RPMI7951 (cell line): ENCODE results near the gene MTERF4. TPM values are rescaled to one million over a fixed set of nuclear protein-coding genes. Genes with fewer than 3 reads are reported as not detected.
"Not testable (repeated sequence)": the region's sequence is repeated elsewhere in the genome, so short reads cannot be mapped to it uniquely, and the experiment has no call there.

ENCODE experiments used
- DNase-seq: peaks from one replicate; pipeline ENCODE4 v3.0.0-alpha.2; 2012; ENCODE audit warnings: low read depth
- total RNA-seq: library from RNA; depleted of rRNA; stranded (reverse); fragments of >200 nt; shearing (Covaris generic); gene quantifications from 2 replicates; pipeline ENCODE4 v1.2.3, GENCODE V29; 2014

The MTERF4 gene
- total RNA-seq, 1 experiment from 2014 or later: 23.9 TPM

- no peak for DNase-seq
Measured at GRCh38 chr2:241111440-241111805, 9.3 kb upstream of the MTERF4 start.

GRCh38 chr2:241110607-241111439 lies 8.7 kb upstream of the MTERF4 start:
- no peak for DNase-seq

- no peak for DNase-seq
Measured at GRCh38 chr2:241110089-241110606, 8.1 kb upstream of the MTERF4 start.

GRCh38 chr2:241109210-241110088 lies 7.4 kb upstream of the MTERF4 start:
- DNase-seq: no peak

GRCh38 chr2:241108271-241109209 lies 6.5 kb upstream of the MTERF4 start:
- DNase-seq: no peak

GRCh38 chr2:241107031-241107783 lies 5.1 kb upstream of the MTERF4 start:
- DNase-seq: no peak

- DNase-seq: no peak
Measured at GRCh38 chr2:241105641-241106040, 3.6 kb upstream of the MTERF4 start.

GRCh38 chr2:241104611-241105010 lies 2.5 kb upstream of the MTERF4 start:
- DNase-seq: not testable (repeated sequence)

- DNase-seq: no peak
Measured at GRCh38 chr2:241103176-241103595, 1.1 kb upstream of the MTERF4 start.

GRCh38 chr2:241099246-241099645 lies 2.8 kb downstream of the MTERF4 start:
- no peak for DNase-seq

GRCh38 chr2:241096979-241097378 lies 5.1 kb downstream of the MTERF4 start:
- DNase-seq: no peak

GRCh38 chr2:241095594-241096290 lies 6.3 kb downstream of the MTERF4 start:
- DNase-seq: no peak

- DNase-seq: no peak
Measured at GRCh38 chr2:241094924-241095420, 7.1 kb downstream of the MTERF4 start.

- no peak for DNase-seq
Measured at GRCh38 chr2:241094172-241094571, 7.9 kb downstream of the MTERF4 start.

GRCh38 chr2:241093133-241093781 lies 8.8 kb downstream of the MTERF4 start:
- DNase-seq: not testable (repeated sequence)

- no peak for DNase-seq
Measured at GRCh38 chr2:241092677-241093076, 9.4 kb downstream of the MTERF4 start.

GRCh38 chr2:241091734-241092445 lies 10.2 kb downstream of the MTERF4 start:
- DNase-seq: no peak

GRCh38 chr2:241091201-241091600 lies 10.9 kb downstream of the MTERF4 start:
- no peak for DNase-seq
